Stimulated activated CD8-positive, alpha-beta memory T cell treated with anti-CD3 and anti-CD28 coated beads, Interleukin-12 subunit alpha, Interleukin-12 subunit beta, amount 100 ng/mL, for 1 hour (primary cell): ENCODE measurements around the gene EPB41L5.
"Not testable (repeated sequence)": the region's sequence is repeated elsewhere in the genome, so short reads cannot be mapped to it uniquely, and the experiment has no call there.

Experiments used
- DNase-seq: peaks from one replicate; pipeline ENCODE4 v3.0.0-alpha.2; 2020; ENCODE audit warnings: low read depth

Gene EPB41L5

DNA sequence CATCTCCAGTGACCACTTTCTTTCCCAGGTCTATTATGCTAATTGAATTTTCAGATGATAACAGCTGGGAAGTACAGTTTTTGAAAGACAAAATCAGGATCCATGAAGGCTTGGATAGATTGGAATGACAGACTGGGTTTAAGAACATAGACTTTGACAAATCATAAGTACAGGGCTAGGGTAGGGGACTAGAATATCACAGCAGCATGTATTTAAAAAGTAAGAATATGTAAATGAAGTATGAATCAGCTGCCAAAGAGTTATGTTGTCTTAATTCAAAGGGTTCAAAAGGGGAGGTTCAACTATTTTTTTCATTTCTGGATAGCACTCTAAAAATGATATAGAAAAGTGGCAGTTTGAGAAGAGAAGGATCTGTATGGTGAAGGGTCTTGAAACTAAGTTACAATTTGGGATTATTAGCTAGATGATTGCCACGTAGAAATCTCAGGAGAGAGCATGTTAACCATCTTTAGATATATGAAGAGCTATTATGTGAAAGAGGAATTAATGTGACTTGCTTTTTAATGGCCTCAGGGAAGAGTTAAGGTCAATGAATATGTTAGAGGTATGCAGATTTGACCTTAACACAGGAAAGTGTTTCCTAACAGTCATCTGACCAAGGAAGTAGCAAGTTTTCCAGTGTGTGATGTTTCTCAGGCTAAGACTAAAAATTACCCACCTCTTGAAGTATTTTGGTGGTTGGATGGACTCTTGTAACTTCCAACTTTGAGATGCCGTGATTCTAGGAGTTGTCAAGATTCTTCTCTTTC lies 128.6 kb downstream of the EPB41L5 start:
- no peak for DNase-seq

DNA sequence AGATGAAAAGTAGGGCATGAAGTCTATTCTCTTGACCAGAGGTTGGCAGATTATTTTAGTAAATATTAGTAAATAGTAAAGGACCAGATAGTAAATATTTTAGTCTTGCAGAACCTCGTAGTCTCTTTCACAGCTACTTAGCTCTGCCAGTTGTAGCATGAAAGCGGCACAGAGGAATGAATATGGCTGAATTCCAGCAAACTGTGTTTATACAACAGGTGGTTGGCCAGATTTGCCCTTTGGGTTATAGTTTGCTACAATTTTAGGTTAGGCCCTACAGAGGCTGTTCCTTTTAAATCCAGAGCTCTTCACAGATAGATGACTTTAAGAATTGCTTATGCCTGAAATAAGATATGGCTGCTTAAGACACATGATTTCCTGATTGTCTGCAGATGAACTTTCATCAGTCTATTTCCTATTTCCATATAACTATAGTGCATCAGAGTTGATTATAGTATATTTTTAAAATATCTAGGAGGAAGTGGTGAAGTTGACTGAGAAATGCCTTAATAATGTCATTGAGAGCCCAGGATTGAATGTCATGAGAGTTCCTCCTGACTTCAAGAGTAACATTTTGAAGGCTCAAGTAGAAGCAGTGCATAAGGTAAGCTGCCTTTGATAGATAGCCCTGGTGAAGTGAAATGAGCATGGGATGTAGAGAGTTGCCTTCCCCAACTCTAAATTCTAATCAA lies 129.8 kb downstream of the EPB41L5 start:
- DNase-seq: no peak

DNA sequence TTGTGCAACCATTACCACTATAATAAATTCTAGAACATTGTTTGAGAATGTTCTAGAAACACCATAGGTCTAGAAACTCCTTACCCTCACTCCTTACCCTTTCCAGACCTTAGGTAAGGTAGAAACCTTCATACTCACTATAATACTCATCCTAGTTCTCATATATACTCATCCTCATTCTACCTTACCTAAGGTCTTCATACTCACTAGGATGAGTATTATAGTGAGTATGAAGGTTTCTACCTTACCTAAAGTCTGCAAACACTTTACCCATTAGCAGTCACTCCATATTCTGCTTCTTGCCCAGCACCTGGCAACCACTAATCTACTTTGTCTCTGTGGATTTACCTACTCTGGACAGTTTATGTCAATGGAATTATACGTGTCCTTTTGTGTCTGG lies 135.4 kb downstream of the EPB41L5 start:
- DNase-seq: no peak

DNA sequence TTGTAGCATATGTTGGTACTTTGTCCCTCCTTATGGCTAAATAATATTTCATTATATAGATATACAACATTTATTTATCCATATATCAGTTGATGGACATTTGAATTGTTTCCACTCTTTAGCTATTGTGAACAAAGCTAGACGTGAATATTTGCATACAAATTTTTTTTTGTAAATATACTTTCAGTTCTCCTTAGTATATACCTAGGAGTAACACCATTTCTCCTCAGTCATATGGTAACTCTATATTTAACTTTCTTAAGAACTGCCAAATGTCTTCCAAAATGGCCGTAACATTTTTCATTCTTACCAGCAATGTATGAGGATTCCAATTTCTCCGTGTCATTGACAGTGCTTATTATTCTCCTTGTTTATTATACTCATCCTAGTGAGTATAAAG lies 135.8 kb downstream of the EPB41L5 start:
- DNase-seq: no peak

DNA sequence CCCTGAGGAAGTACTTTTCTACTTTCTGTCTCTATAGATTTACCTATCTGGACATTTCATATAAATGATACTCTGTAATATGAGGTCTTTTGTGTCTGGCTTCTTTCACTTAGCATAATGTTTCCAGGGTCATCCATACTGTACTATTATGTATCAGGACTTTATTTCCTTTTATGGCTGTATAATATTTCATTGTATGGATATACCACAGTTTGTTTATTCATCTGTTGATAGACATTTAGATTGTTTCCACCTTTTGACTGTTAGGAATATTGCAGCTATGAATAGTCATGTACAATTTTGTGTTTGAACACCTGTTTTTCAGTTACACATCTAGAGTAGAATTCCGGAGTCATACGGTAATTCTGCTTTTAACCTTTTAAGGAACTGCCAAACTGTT lies 136.5 kb downstream of the EPB41L5 start:
- no peak for DNase-seq

DNA sequence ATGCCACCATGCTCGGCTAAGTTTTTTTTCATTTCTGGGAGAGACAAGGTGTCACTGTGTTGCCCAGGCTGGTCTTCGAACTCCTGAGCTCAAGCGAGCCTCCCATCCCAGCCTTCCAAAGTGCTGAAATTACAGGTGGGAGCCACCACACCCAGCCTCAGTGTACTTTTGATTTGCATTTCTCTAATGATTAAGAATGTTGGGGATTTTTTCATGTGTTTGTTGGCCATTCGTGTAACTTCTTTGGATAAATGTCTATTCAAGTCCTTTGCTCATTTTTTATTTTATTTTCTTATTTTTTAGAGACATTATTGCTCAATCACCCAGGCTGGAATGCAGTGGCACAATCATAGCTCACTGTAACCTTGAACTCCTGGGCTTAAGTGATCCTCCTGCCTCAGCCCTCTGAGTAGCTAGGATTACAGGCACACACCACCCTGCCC lies 137.2 kb downstream of the EPB41L5 start:
- DNase-seq: no peak

DNA sequence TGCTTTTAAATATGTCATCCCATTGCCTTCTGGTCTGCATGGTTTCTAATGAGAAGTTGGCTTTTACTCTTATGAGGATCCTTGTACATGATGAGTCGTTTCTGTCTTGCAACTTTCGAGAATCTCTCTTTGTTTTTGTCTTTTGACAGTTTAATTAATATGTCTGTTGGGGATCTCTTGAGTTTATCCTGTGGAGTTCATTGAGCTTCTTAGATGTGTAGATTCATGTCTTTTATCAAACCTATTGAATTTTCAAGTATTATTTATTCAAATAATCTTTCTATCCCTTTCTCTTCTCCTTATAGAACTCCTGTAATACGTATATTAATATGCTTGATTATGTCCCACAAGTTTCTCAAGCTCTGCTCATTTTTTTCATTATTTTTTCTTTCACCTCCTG lies 142.4 kb downstream of the EPB41L5 start:
- DNase-seq: no peak

DNA sequence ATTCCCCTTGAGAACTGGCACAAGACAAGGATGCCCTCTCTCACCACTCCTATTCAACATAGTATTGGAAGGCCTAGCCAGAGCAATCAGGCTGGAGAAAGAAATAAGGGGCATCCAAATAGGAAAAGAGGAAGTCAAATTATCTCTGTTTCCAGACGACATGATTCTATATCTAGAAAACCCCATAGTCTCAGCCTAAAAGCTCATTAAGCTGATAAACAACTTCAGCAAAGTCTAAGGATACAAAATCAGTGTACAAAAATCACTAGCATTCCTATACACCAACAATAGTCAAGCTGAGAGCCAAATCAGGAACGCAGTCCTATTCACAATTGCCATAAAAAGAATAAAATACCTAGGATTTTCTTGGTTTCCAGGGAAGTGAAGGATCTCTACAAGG lies 145.8 kb downstream of the EPB41L5 start:
- not testable (repeated sequence) for DNase-seq

DNA sequence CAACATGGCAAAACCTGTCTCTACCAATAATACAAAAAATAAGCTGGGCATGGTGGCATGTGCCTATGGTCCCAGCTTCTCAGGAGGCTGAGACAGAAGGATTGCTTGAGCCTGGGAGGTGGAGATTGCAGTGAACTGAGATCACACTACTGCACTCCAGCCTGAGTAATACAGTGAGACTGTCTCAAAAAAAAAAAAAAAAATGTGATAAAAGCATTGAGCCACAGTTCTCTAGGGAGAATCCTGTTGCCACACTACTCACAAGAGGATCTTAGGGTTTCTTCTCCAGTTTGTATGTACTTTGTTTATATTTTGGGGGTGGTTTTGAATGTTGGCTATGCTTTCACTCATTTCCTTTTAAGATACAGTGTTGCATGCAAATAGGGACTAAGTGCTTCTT lies 148.3 kb downstream of the EPB41L5 start:
- no peak for DNase-seq

DNA sequence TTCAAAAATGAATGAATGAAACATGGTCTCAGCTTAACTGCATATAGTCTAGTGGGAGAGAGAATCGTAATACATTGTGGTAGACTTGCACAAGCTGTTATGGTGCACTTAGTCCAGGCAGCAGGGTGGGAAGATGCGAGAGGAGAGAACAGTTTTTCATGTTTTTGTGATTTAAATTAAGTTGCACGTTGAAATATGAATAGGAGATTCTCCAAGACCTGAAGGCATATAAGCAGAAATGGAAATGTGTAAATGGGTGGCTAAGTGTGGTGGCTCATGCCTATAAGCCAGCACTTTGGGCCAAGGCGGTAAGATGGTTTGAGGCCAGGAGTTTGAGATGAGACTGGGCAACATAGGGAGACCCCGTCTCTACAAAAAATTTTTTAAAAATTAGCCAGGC lies 149.8 kb downstream of the EPB41L5 start:
- DNase-seq: no peak

DNA sequence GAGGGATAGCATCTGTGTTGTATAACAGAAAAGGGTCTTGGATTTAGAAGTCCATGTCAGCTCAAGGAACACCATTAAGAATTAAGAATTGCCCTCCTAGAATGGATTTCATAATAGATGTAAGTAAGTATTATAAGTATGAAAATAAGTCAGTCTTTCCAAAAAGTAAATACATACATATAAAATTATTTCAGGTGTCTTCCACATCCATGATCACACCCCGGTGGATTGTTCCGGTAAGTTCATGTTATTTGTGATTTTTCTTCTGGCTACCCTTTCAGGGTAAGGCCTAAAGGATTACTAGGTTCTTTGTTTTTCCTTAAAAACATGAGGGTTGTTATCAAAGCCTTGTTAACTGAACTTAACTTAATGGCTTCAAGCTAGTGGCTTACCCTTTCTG lies 154.4 kb downstream of the EPB41L5 start:
- no peak for DNase-seq

DNA sequence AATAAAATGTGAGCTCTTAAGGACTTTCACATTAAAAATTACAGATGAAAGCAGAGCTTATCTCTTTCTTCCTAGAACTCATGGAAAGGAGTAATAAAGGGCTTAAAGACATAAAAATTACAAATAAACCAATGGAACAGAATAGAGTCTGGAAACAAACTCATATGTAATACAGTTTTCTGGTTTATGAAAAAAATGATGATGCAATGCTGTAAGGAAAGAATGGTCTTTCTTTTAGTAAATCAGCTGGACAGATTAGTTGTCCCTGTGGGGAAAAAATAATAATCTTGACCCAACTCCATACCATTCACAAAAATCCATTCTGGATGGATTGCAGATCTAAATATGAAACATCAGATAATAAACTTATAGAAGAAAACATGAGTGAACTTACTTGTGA lies 156.1 kb downstream of the EPB41L5 start:
- no peak for DNase-seq

DNA sequence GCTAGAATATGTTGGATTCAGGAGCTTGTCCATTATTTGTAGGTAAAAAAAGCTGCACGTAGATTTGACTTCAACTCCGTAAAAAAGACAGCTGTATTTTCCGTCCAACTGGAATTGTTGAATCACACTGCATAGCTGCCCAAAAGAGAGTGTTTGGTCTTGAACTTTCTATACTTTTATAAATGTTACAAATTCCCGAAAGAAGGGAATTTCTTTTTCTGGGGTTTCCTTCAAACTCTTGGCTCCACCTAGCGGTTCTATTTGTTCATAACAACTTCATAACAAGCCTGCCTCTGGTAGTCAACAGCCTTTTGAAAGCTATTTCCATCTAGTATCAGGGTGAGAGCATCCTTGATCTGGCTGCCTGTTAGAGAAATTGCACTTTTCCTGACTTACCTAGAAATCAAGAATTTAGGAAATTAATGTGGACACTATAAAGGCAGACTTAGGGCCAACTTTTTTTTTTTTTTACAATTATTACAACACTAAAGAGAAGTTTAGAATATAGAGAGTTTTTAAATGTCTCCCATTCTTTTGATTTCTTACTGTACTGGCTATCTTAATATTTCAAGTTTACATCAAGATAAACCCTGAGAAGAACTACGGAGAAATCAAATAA lies 162.2 kb downstream of the EPB41L5 start:
- no peak for DNase-seq

DNA sequence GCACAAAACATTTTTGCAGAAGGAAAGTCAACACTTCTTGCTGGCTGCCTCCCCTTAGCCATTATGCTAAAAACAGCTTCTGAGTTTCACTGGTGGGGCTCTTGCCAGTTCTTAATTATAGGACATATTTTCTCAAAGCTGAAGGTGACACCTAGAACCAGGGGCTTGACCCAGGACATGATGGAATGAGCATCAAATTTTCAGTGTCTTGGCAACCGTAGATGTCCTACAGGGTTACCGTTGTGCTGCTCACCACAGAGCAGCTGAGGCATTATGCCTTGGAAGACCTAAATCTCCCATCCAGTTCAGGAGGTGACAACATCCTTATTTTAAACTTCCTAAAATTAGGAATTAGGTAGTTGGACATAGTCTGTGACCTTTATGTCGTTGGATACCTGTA lies 163.6 kb downstream of the EPB41L5 start:
- DNase-seq: no peak

DNA sequence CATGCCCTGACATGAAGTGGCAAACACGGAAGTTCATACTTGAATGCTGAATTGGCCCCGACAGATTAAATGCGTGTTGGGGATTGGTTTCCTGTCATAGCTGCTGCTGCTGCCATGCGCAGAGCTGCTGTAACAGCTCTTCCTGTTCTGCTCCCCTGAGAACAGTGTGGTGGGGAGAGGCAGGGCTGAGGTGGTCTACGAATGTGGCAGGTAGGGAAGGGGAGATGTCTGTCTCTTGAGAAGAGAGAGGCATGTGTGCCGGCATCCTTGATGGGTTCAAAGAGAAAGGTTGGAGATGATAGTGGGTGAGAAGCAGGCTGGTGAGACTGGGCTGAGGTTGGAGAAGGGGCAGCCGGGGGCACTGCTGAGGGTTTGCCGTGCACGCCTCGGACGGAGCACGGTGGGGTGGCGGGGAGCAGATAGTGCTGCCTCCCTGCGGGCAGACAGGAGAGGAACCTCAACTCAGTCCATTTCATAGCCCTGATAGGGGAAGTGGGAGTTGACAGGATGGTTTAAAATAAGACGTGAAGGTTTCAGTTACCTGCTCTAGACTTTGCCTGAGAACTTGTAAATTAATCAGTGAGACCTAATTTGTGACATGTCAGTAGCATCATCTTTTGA lies 164.2 kb downstream of the EPB41L5 start:
- DNase-seq: peak; percentile 68

DNA sequence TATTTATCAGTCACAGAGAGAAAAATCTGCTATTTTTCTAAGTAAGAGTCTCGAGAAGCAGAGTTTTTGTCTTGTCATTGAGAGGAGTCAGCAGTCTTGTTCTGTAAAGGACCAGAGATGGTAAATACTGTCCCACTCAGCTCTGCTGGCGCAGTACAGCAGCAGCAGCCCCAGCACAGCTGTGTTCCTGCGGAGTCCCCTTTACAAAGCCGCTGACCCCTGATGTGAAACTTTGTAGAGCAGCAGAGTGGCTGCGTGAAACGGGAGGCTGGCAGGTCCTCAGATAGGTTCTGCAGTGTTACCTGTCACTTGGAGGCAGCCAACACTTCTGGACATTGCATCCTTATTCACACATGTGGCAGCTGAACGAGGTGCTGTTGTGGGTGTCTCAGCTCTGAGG lies 165.1 kb downstream of the EPB41L5 start:
- DNase-seq: no peak

DNA sequence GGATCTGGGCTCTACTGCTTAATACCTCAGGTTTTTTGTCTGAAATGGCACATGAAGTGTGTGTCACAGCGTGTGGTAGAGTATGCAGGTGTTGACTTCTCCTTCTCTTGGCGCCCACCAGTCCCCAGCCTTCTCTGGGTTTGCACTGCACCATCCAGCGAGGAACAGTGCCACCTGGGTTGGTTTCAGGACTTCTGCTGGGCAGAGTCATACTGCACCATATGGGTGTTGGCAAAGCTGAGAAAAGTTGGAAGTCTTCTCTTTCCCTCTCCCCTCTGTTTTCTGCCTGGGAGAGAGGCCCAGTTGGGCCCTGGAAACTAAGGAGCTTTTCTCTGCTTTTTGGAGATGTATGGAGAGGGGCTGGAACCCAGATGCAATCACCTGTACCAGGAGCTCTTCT lies 166.5 kb downstream of the EPB41L5 start:
- no peak for DNase-seq

DNA sequence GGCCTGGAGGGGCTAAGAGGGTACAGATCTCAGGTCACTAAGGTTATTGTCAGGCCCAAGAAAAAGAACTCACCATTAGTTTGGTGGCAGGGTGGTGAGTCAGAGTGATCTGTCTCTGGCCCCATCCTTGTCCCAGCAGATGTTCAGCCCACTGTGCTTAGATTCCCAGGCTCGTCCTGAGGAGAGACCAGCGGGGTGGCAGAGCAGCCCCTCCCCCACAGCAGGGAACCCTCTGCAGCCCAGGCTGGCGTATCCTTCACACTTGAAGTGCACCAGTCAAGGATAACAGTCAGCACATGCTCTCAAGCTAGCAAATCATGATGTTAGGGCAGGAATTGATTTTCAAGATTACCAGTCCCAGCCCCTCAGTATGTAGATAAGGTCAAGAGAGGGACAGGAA lies 167.2 kb downstream of the EPB41L5 start:
- DNase-seq: no peak

DNA sequence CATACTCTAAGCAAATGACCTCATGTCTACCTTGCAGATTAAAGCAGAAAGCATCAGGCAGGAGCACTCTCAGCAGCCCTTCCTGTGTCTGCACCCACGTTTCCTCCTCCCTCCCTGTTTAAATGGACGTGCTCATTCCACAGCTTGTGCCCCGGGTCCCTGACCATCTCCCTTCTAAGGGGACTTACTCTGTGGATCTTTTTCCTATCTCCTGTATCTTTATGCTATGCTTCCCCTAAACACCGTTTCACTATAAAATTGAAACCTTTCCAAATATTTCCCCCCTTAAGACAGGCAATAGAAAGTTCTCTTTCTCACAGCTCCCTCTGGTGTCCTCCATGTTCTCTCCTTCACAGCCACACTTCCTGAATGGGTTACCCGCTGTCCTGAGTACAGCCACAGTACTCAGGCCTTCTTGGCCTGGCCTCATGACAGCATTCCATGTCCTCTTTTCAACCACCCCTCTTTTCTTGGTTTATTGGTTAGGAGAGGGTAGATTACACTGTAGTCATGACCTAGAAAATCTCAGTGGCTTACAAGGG lies 169.2 kb downstream of the EPB41L5 start:
- DNase-seq: no peak

DNA sequence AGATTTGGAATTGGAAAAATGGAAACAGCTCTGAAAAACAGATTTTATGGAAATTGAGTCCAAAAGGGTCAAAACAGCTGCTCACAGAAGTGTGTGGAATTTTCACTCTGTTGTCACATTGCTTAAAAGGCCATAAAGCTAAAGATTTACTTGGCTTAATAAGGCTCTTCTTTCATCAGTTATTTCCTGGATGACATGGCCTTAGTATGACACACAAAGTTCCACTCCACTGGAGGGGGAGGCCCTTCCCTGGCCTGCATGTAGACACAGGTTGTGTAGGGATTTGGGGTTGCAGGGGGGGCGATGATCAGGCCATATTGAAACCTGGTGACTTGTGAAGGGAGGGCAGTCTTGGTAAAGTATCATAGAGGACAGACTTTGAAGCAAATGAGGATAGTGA lies 176.3 kb downstream of the EPB41L5 start:
- no peak for DNase-seq

DNA sequence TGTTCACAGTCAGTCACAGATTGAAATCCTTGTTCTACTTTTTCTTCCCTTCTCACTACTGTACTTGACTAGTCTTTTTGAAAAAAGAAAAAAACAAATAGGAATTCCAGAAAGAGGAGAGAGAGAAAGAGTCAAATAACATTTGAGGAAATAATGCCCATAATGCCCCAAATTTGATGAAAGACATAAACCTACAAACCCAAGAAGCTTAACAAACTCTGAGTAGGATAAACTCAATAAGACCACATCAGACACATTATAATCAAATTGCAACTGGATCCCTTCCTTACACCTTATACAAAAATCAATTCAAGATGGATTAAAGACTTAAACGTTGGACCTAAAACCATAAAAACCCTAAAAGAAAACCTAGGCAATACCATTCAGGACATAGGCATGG lies 179.4 kb downstream of the EPB41L5 start:
- no peak for DNase-seq

DNA sequence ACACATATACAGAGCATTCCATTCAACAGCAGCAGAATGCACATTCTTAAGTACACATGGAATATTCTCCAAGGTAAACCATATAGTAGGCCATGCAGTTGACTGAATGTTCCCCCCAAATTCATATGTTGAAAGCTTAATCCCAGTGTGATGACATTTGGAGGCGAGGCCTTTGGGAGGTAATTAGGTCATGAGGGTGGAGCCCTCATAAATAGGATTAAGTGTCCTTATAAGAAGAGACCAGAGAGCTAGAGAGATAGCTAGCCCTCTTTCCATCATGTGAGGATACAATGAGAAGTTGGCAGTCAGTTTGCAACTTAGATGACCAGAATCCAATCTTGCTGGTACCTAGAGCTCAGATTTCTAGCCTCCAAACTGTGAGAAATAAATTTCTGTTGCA lies 182.7 kb downstream of the EPB41L5 start:
- no peak for DNase-seq
